Measurements from ENCODE around the gene OIP5. TPM values are rescaled to one million over a fixed set of nuclear protein-coding genes. Genes with fewer than 3 reads are reported as not detected.
A peak's percentile ranks its signal among the peaks of the same experiment; 100 is the strongest.
"Not testable (repeated sequence)": the region's sequence is repeated elsewhere in the genome, so short reads cannot be mapped to it uniquely, and the experiment has no call there.

OIP5 gene
- total and polyA plus RNA-seq, 4 donors: 0.47 to 1.5 (median 0.94) TPM

GRCh38 chr15:41301587-41301986 is 30.8 kb downstream of the OIP5 start:
- H3K36me3 ChIP-seq (ENCODE audit: control insufficient read depth in 4 of 4, insufficient read depth in 4 of 4, low read length in 4 of 4): peaks cover 0 to 6% (median 5%) of the 10 kb centered on the region in 4 donors
- H3K4me1 ChIP-seq (ENCODE audit: control insufficient read depth in 5 of 5, insufficient read depth in 5 of 5, low read length in 5 of 5): peaks cover 0 to 2% (median 0%) of the 10 kb centered on the region in 5 donors
- WGBS, 2 donors: 97 to 98% methylated on average over 1 of the region's 1 CpG
- DNase-seq: no peak
- H3K27me3 ChIP-seq (ENCODE audit: control insufficient read depth in 3 of 3, insufficient read depth in 3 of 3, low read length in 2 of 3): no peaks in the 10 kb centered on the region
- TF ChIP-seq, protein P1, sequence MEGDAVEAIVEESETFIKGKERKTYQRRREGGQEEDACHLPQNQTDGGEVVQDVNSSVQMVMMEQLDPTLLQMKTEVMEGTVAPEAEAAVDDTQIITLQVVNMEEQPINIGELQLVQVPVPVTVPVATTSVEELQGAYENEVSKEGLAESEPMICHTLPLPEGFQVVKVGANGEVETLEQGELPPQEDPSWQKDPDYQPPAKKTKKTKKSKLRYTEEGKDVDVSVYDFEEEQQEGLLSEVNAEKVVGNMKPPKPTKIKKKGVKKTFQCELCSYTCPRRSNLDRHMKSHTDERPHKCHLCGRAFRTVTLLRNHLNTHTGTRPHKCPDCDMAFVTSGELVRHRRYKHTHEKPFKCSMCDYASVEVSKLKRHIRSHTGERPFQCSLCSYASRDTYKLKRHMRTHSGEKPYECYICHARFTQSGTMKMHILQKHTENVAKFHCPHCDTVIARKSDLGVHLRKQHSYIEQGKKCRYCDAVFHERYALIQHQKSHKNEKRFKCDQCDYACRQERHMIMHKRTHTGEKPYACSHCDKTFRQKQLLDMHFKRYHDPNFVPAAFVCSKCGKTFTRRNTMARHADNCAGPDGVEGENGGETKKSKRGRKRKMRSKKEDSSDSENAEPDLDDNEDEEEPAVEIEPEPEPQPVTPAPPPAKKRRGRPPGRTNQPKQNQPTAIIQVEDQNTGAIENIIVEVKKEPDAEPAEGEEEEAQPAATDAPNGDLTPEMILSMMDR (IDR thresholded peaks at IDR 0.05; ENCODE audit: control extremely low read depth, extremely low read depth): no peak
- H3K9me3 ChIP-seq (ENCODE audit: control insufficient read depth in 4 of 4, insufficient read depth in 3 of 4, low read length in 3 of 4): no peaks in the 10 kb centered on the region
- H3K27ac ChIP-seq (ENCODE audit: low read depth in 1 of 2, low read length in 1 of 2): no peak overlapping the region
- H3K4me3 ChIP-seq: no peak overlapping the region
- no peak overlapping the region for H3K9ac ChIP-seq (ENCODE audit: insufficient read depth in 1 of 2, low read length in 2 of 2)
- ATAC-seq (ENCODE audit: insufficient read depth, low FRiP score): no peak

GRCh38 chr15:41301139-41301538 is 31.3 kb downstream of the OIP5 start:
- not testable (repeated sequence) for DNase-seq; H3K36me3 ChIP-seq (ENCODE audit: control insufficient read depth in 4 of 4, insufficient read depth in 4 of 4, low read length in 4 of 4); H3K9me3 ChIP-seq (ENCODE audit: control insufficient read depth in 4 of 4, insufficient read depth in 3 of 4, low read length in 3 of 4); H3K4me1 ChIP-seq (ENCODE audit: control insufficient read depth in 5 of 5, insufficient read depth in 5 of 5, low read length in 5 of 5); ATAC-seq (ENCODE audit: insufficient read depth, low FRiP score); H3K27me3 ChIP-seq (ENCODE audit: control insufficient read depth in 3 of 3, insufficient read depth in 3 of 3, low read length in 2 of 3); H3K4me3 ChIP-seq; H3K9ac ChIP-seq (ENCODE audit: insufficient read depth in 1 of 2, low read length in 2 of 2); H3K27ac ChIP-seq (ENCODE audit: low read depth in 1 of 2, low read length in 1 of 2)
- WGBS, 2 donors: 91 to 95% methylated on average over 2 of the region's 2 CpGs

DNA sequence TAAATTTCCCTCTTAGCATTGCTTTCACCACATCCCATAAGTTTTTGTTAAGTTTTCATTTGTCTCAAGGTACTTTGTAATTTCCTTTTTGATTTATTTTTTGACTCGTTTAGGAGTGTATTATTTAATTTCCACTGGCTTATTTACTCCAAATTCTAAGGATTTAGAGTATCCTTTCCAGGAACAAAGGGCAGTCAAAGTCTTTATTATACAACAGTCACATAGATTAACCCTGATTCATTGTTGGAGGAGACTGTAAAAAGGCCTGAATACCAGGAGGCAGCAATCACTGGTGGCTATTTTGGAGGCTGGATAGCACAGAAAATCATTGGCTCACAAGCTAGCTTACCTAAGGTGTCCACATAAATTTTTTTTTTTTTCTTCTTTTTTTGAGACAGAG is 39.9 kb downstream of the OIP5 start:
- 68 to 72% methylated on average over 1 of the region's 1 CpG for WGBS, 2 donors
- peaks cover 7 to 17% (median 12%) of the 10 kb centered on the region in 4 donors for H3K36me3 ChIP-seq (ENCODE audit: control insufficient read depth in 4 of 4, insufficient read depth in 4 of 4, low read length in 4 of 4)
- ATAC-seq (ENCODE audit: insufficient read depth, low FRiP score): no peak

DNA sequence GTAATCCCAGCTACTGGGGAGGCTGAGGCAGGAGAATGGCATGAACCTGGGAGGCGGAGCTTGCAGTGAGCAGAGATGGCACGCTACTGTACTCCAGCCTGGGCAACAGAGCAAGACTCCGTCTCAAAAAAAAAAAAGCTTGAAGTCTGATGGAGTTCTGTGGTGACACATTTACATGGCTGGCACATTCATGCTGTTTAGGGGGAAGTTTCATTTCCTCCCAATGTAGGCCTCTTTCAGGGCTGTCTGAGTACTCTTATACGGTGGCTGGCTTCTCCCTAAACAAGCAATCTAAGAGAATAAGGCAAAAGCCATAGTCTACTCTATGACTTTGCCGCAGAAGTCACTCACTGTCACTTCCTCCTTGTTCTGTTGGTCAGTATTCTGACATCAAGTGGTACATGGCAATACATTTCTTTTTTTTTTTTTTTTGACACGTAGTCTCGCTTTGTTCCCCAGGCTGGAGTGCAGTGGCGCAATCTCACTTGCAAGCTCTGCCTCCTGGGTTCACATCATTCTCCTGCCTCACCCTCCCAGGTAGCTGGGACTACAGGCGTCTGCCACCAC is 41.2 kb downstream of the OIP5 start:
- no peaks in the 10 kb centered on the region for H3K27me3 ChIP-seq (ENCODE audit: control insufficient read depth in 3 of 3, insufficient read depth in 3 of 3, low read length in 2 of 3)
- no peaks in the 10 kb centered on the region for H3K9me3 ChIP-seq (ENCODE audit: control insufficient read depth in 4 of 4, insufficient read depth in 3 of 4, low read length in 3 of 4)
- H3K9ac ChIP-seq (ENCODE audit: insufficient read depth in 1 of 2, low read length in 2 of 2): no peak overlapping the region
- TF ChIP-seq, protein P1 (IDR thresholded peaks at IDR 0.05; ENCODE audit: control extremely low read depth, extremely low read depth): no peak
- peaks cover 12 to 23% (median 17%) of the 10 kb centered on the region in 4 donors for H3K36me3 ChIP-seq (ENCODE audit: control insufficient read depth in 4 of 4, insufficient read depth in 4 of 4, low read length in 4 of 4)
- ATAC-seq (ENCODE audit: insufficient read depth, low FRiP score): no peak
- H3K4me1 ChIP-seq (ENCODE audit: control insufficient read depth in 5 of 5, insufficient read depth in 5 of 5, low read length in 5 of 5): peaks cover 0 to 14% (median 0%) of the 10 kb centered on the region in 5 donors
- peak overlapping the region in 1 of 2 donors; percentile 40 for H3K27ac ChIP-seq (ENCODE audit: low read depth in 1 of 2, low read length in 1 of 2)
- peak in 1 of 3 donors; percentile 5 for DNase-seq
- H3K4me3 ChIP-seq: no peak overlapping the region
- WGBS, 2 donors: 50 to 72% methylated on average over 9 of the region's 9 CpGs

More for the DNA sequence above, 39.9 kb downstream of the OIP5 start:
- Histone ChIP-seq H3K9ac (ENCODE audit: insufficient read depth in 1 of 2, low read length in 2 of 2) (no peak overlapping the region), H3K27me3 (ENCODE audit: control insufficient read depth in 3 of 3, insufficient read depth in 3 of 3, low read length in 2 of 3) (no peaks in the 10 kb centered on the region), H3K4me1 (ENCODE audit: control insufficient read depth in 5 of 5, insufficient read depth in 5 of 5, low read length in 5 of 5) (peaks cover 0 to 9% (median 0%) of the 10 kb centered on the region in 5 donors), H3K4me3 (no peak overlapping the region), H3K27ac (ENCODE audit: low read depth in 1 of 2, low read length in 1 of 2) (no peak overlapping the region), H3K9me3 (ENCODE audit: control insufficient read depth in 4 of 4, insufficient read depth in 3 of 4, low read length in 3 of 4) (no peaks in the 10 kb centered on the region)
- no peak for DNase-seq
- TF ChIP-seq, protein P1 (IDR thresholded peaks at IDR 0.05; ENCODE audit: control extremely low read depth, extremely low read depth): no peak
